GDM1 (cell line): ENCODE results near the gene ATG7.
"Not testable (repeated sequence)": the region's sequence is repeated elsewhere in the genome, so short reads cannot be mapped to it uniquely, and the experiment has no call there.

ENCODE experiments used
- DNase-seq: peaks from one replicate; lab custom pipeline; 2025; lab: John Stamatoyannopoulos, UW

Gene ATG7

DNA sequence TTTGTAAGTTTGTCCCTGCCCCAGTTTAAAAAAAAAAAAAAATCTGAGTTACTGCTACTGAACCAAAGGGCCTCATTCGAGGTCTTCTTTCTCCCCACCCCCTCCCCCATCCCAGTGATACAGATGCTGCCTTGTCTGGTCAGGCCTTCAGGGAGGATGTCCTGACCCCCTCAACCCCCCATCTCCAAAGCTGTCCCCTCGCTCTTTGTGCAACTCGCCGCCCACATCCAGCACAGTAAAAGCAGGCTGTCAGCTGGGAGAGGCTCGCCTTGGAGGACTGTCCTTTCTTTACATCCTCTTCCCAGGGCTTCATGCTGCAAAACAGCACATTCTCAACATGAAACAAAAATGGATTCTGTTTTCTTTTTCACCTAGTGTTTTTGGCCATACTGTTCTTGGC lies 238.2 kb downstream of the ATG7 start:
- no peak for DNase-seq

DNA sequence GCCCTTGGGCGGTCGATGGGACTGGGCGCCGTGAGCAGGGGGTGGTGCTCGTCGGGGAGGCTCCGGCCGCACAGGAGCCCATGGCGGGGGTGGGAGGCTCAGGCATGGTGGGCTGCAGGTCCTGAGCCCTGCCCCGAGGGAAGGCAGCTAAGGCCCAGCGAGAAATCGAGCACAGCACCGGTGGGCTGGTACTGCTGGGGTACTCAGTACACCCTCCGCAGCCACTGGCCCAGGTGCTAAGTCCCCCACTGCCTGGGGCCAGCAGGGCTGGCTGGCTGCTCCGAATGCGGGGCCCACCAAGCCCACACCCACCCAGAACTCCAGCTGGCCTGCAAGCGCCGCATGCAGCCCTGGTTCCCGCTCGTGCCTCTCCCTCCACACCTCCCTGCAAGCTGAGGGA lies 239.4 kb downstream of the ATG7 start:
- not testable (repeated sequence) for DNase-seq

- DNase-seq: not testable (repeated sequence)
Measured at GRCh38 chr3:11513125-11513816, 241.1 kb downstream of the ATG7 start.

GRCh38 chr3:11513817-11514135 lies 241.6 kb downstream of the ATG7 start:
- DNase-seq: no peak

- no peak for DNase-seq
Measured at GRCh38 chr3:11514191-11514821, 242.1 kb downstream of the ATG7 start.

DNA sequence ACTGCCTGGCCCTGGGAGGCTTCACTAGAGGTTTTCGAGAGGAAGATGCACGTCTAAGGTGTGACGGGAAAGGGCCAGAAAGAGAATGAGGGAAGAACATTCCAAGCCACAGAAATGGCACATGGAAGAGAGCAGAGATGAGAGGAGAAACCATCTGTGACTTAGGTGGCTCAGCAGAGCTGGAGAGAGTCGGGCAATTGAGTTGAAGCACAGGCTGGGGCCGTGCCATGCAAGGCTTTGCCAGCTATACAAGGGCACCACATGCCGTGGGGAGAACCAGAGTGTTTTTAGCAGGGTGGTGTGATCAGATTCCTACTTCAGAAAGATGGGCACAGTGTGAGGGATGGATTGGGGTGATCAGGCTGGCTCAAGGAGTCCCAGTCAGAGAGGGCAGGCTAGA lies 245.4 kb downstream of the ATG7 start:
- DNase-seq: no peak

DNA sequence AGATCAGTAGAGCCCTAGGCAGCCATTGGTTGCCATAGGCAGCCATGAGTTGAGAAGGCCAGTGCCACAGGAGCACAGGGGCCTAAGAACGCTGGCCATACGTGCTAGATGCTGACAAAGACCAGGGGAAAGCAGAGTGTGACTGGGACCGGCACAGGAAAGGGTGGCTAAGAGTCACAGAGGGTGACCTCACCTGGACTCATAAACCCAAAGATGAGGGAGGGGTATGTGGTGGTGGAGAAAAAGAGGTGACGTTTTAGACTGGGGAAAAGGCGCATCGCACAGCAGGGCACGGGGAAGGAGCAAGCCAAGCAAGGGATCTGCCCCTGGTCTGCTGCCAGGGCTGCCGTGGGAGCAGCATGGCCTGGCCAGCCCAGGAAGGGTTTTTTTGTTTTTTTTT lies 249.0 kb downstream of the ATG7 start:
- DNase-seq: no peak

DNA sequence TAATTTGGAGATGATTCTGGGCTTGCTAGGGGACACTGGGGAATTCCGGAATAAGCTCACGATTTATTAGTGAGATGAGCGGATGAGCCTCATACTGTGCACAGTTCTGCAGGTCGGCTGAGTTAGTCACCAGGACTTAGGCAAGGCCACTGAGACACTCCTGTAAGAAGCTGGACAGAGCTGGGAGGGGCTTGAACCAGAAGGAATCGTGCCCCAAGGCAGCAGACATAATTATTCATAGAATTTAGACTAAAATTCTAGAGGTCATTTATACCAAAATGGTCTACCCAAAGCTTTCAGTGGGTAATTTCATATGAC lies 250.2 kb downstream of the ATG7 start:
- DNase-seq: no peak

DNA sequence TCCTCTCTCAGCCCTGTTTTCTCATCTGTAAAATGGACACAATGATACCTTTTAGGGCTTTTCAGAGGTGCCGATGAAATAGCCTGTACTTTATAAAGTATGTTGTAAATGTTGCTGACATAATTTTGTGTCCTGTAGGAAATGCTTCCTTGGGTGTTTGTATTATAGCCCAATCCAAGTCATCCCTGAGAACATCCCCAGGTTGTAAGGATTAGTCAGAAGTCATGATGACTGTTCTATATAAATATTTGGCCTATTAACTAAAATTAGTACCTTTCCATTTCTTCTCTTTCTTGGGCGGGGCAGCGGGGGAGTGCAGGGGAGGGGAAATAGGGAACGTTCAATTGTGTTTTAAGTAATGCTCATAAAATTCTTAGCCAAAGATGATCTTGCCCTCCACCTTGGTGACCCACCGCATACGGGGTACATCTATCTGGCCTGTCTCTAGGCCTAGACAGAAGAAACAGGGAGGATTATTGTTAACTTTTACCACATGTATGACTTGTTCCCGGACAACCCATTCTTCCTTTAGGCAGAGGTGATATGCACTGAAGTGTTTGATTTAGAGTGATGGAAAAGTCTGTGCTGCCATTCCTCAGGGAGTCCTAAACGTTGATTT lies 250.9 kb downstream of the ATG7 start:
- no peak for DNase-seq

DNA sequence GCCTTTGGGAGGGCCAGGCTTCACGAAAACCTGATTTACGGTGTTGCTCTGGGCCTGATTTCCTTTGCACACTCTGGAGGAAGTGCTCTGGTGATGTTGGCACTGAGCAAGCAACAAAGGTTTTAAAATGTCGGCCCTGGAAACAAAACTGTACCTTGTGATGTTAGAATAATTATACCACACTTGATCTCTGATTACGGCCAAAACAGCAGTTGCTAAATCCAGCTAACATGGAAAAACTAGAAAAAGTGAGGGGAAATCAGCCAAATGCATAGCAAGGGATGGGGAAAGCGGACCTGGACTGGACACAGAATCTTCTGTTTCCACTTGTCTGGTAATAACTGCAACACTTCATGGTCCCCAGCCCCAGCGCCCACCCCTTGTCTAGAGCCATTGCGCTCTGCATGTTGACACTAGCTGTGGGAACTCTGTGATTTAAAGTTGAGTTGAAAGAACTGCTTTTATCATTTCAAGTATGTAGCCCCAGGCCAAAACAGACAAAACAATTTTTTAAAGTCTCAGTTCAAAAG lies 251.4 kb downstream of the ATG7 start:
- no peak for DNase-seq

DNA sequence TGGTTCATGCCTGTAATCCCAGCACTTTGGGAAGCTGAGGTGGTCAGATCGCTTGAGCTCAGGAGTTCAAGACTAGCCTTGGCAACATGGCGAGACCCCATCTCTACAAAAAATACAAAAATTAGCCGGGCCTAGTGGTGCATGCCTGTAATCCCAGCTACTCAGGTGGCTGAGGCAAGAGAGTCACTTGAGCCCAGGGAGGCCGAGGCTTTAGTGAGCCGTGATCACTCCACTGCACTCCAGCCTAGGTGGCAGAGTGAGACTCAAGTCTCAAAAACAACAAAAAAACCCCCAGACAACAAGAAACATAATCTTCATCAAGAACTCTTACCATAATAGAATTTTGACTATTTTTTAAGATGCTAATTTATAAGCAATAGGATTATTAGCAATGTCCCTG lies 253.9 kb downstream of the ATG7 start:
- not testable (repeated sequence) for DNase-seq

DNA sequence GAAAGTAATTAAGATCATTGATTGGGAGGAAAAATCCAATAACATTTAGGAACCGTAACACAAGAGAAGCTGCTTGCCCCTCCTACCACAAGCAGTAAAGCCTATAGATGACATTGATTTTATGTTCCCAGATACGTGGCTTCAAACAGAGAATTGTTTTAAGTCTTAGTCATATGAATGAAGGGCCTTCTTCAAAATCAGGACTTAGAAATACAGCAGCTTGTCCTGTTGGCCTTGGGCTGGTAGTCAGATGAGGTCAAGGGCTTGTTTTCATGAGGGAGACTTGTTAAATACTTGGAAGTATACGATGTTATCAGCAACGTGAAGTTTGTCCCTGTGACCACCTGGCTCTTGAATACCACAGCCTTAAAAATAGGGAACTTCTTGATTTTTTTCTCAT lies 257.1 kb downstream of the ATG7 start:
- DNase-seq: no peak

DNA sequence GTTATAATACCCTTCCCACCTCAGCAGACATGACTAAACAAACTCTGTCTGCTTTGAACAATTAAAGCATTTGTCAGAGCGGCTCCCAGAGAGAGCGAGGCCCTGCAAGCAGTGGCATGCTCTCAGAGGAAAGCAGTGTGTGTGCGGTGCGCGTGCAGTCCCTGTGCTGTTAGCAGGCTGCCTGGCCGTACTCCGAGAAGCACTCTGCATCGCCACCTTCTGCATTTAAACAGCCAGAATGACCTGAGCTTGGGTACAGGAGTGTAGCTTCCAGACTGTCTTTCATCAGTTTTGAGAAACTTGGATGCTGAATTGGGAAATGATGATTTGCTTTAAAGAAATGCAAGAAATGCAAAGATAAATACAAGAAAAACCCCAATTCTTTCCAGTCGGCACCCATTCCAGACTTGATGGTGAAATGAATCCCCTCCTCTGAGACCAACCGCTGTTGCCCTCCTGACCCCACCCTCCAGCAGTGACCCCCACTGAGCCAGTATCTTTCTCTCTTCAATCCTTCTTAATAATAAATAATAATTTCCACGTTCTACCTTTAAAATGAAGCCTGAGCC lies 258.0 kb downstream of the ATG7 start:
- DNase-seq: no peak

GRCh38 chr3:11532931-11533391 lies 260.8 kb downstream of the ATG7 start:
- DNase-seq: no peak

DNA sequence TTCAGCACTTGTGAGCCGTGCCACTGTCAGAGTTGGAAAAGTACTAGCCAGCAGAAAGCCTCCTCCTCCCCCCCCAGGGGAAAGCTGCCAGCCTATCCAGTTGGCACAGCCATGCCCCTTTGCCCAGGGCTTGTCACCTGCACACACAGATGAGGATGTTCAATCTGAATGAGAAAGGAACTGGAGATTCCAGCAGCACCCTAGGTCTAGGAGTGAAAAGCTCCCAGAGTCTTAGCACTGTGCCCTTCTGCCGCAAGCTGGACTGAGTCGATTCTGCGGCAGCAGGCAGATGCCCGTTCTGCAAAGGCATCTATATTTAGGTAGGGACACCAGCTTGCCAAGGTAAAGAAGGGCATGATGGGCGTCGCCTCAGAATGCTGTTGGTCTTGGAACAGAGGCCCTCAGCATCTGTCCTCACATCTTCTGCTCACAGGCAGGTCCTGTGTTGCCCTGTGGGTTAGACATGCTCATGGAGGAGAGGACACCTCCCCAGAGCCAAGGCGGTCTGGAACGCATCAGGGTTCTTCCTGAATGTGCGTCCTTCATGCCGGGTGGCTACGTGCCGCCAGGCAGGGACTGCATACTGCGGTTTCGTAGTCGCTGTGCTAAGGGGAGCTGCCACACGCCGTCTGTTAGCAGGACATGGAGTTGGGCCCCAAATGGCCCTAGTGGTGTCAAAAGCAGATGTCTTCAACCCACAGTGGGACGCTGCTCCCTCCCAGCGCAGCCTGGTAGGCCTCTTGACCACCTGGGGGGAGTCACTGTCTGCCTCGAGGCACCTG lies 262.0 kb downstream of the ATG7 start:
- DNase-seq: no peak

GRCh38 chr3:11534793-11535101 lies 262.6 kb downstream of the ATG7 start:
- no peak for DNase-seq

DNA sequence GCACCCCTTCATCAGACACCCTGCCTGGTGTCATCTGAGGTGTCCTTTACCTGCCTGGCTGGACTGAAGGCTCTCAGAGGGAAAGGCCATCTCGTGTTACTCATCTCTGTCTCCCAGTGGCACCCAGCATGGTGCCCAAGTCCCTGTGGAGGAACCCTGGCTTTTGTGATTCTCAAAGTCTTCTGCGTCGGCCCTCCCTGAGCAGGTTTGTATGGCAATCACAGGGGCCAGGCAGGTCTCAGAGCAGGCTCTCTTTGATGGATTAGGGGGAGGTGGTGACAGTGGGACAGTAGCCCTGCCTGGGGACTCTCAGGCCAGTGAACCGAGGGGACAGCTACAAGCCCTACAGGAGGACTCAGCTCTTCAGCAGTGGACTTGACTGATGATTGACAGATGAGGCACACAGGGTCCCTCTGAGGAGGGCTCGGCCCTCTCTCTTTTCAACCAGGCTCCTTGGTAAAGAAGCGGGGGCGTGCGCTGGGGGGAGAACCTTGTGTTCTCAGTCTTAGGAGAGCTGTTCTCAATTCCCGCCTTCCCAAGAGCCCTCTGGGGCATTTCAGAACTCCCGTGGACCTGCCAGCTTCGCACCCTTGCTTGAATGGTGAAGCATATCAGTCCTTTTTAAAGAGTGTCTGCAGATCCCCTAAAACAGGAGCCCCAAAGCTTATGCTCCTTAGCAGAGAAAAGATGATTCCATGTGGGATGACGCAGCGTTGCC lies 263.2 kb downstream of the ATG7 start:
- DNase-seq: no peak

- no peak for DNase-seq
Measured at GRCh38 chr3:11536132-11536935, 264.1 kb downstream of the ATG7 start.

GRCh38 chr3:11536936-11537612 lies 264.9 kb downstream of the ATG7 start:
- no peak for DNase-seq

DNA sequence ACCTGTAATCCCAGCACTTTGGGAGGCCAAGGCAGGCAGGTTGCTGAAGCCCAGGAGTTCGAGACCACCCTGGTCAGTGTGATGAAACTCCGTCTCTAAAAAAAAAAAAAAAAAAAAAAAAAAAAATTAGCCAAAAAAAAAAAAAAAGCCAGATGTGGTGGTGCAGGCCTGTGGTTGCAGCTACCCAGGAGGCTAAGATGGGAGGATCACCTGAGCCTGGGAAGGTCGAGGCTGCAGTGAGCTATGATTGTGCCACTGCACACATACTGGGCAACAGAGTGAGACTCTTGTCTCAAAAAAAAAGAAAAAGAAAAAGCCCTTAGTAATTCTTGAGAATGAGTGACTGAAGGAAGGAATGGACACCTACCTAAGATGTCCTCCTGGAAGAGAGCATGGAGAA lies 266.4 kb downstream of the ATG7 start:
- DNase-seq: no peak
